ENCODE measurements around the gene SLC2A10. TPM values are rescaled to one million over a fixed set of nuclear protein-coding genes. Genes with fewer than 3 reads are reported as not detected.

SLC2A10 gene
- total and polyA plus RNA-seq, 10 of the 15 experiments (the other 5 are each of a cell fraction or from before 2014, with no cell fraction given), result not detected

GRCh38 chr20:46774943-46775560, 65.6 kb downstream of the SLC2A10 start:
- intact Hi-C loops (cut with micrococcal nuclease; ENCODE audit: unreplicated experiment) (no loop called here), in situ Hi-C loops (cut with MboI) (no loop called here)
- Histone ChIP-seq H3K79me2 (ENCODE audit: control insufficient read depth, insufficient read depth, low read length) (no peaks in the 10 kb centered on the region), H4K20me1 (ENCODE audit: control insufficient read depth, insufficient read depth) (no peaks in the 10 kb centered on the region), H3K9ac (ENCODE audit: control insufficient read depth, insufficient read depth, low read length) (no peak overlapping the region), H2AFZ (ENCODE audit: control insufficient read depth, low read depth, low read length) (no peak overlapping the region), H3K4me3 (no peak overlapping the region), H3K27ac (ENCODE audit: control insufficient read depth, insufficient read depth) (no peak overlapping the region), H3K4me1 (ENCODE audit: control insufficient read depth, insufficient read depth, low read length) (no peaks in the 10 kb centered on the region), H3K9me3 (replicated peaks; ENCODE audit: control insufficient read depth, insufficient read depth, low read length) (no peaks in the 10 kb centered on the region), H3K27me3 (replicated peaks in 1 of 2; ENCODE audit: control insufficient read depth in 2 of 2, insufficient read depth in 2 of 2, low read length in 1 of 2) (no peaks in the 10 kb centered on the region; a peak in 2 of 4 replicates), H3K36me3 (ENCODE audit: control insufficient read depth in 2 of 2, insufficient read depth in 2 of 2, low read length in 1 of 2) (no peaks in the 10 kb centered on the region), H3K4me2 (ENCODE audit: control insufficient read depth, insufficient read depth) (no peak overlapping the region)
- SMC1A ChIA-PET (ENCODE audit: uncharacterized antibody, unreplicated experiment), result no interaction called here
- WGBS (ENCODE audit: insufficient coverage, insufficient replicate concordance, low lambda C conversion rate, missing lambda C conversion rate), result 18% methylated on average over 9 of the region's 9 CpGs
- CTCF ChIA-PET, result interaction anchor here (1.5 kb wide), 1 partner anchor 16 kb away, joined by 4 read pairs; no protein-coding TSS in a partner anchor
- TF ChIP-seq, protein P1, sequence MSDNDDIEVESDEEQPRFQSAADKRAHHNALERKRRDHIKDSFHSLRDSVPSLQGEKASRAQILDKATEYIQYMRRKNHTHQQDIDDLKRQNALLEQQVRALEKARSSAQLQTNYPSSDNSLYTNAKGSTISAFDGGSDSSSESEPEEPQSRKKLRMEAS (IDR thresholded peaks at IDR 0.05; ENCODE audit: low read depth, low read length), result no peak
- no peak for TF ChIP-seq FOS (IDR thresholded peaks at IDR 0.05; ENCODE audit: borderline replicate concordance, extremely low read depth, insufficient read length)
- TF ChIP-seq CHD4 (IDR thresholded peaks at IDR 0.05), result no peak
- TF ChIP-seq SREBF2 (IDR thresholded peaks at IDR 0.05; ENCODE audit: low read length), result no peak
- TF ChIP-seq IKZF1 (conservative IDR thresholded peaks at IDR 0.05), result no peak
- TF ChIP-seq, protein P2, sequence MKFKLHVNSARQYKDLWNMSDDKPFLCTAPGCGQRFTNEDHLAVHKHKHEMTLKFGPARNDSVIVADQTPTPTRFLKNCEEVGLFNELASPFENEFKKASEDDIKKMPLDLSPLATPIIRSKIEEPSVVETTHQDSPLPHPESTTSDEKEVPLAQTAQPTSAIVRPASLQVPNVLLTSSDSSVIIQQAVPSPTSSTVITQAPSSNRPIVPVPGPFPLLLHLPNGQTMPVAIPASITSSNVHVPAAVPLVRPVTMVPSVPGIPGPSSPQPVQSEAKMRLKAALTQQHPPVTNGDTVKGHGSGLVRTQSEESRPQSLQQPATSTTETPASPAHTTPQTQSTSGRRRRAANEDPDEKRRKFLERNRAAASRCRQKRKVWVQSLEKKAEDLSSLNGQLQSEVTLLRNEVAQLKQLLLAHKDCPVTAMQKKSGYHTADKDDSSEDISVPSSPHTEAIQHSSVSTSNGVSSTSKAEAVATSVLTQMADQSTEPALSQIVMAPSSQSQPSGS (IDR thresholded peaks at IDR 0.05; ENCODE audit: low read length), result no peak
- TF ChIP-seq SP1 (IDR thresholded peaks at IDR 0.05; ENCODE audit: low read depth, low read length), result no peak
- no peak for TF ChIP-seq ZBTB4 (CRISPR knock-in tag; IDR thresholded peaks at IDR 0.05)
- no peak for TF ChIP-seq NFIC (IDR thresholded peaks at IDR 0.05; ENCODE audit: low read depth, low read length)
- TF ChIP-seq, protein P3, sequence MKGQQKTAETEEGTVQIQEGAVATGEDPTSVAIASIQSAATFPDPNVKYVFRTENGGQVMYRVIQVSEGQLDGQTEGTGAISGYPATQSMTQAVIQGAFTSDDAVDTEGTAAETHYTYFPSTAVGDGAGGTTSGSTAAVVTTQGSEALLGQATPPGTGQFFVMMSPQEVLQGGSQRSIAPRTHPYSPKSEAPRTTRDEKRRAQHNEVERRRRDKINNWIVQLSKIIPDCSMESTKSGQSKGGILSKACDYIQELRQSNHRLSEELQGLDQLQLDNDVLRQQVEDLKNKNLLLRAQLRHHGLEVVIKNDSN (IDR thresholded peaks at IDR 0.05; ENCODE audit: borderline replicate concordance, extremely low read length, insufficient read depth, low read depth, low read length), result no peak
- no peak for TF ChIP-seq HDGF (IDR thresholded peaks at IDR 0.05)
- ATAC-seq (no peak), FAIRE-seq (no peak), DNase-seq (ENCODE audit: low read depth, low spot score) (no peak)
- BruUV-seq (replicated peaks), result no TSS peak
- RAD21 ChIA-PET (ENCODE audit: unreplicated experiment), result no interaction called here
- POLR2A ChIA-PET, result no interaction called here

All from GM12878 (cell line).